Osteoblast (primary cell): ENCODE results near the gene TRIM33. TPM values are rescaled to one million over a fixed set of nuclear protein-coding genes. Genes with fewer than 3 reads are reported as not detected.
"Not testable (repeated sequence)": the region's sequence is repeated elsewhere in the genome, so short reads cannot be mapped to it uniquely, and the experiment has no call there.

Experiments
- DNase-seq: peaks from one replicate; pipeline ENCODE4 v3.0.0; 2011; ENCODE audit warnings: low spot score, mixed read lengths; ENCODE audit not compliant: insufficient read length; ENCODE audit errors: missing footprints
- H2AFZ ChIP-seq: 2 replicates; pipeline ENCODE4 v1.6.0; 2011; ENCODE audit warnings: mild to moderate bottlenecking, low read length
- H3K27ac ChIP-seq: 2 replicates; pipeline ENCODE4 v1.5.1; 2011; ENCODE audit warnings: mild to moderate bottlenecking, low read depth, low read length, moderate library complexity
- H3K27me3 ChIP-seq: 2 replicates; pipeline ENCODE4 v1.6.0; 2012; ENCODE audit warnings: mild to moderate bottlenecking, control low read depth, inconsistent platforms, low read length, moderate library complexity; ENCODE audit not compliant: insufficient read depth
- H3K36me3 ChIP-seq: 2 replicates; pipeline ENCODE4 v1.5.1; 2011; ENCODE audit warnings: mild to moderate bottlenecking, low read length, control low read depth, moderate library complexity; ENCODE audit not compliant: insufficient read depth
- H3K4me1 ChIP-seq: 2 replicates; pipeline ENCODE4 v1.5.1; 2011; ENCODE audit warnings: mild to moderate bottlenecking, low read length, control low read depth, moderate library complexity; ENCODE audit not compliant: insufficient read depth
- H3K4me2 ChIP-seq: 2 replicates; pipeline ENCODE4 v1.6.0; 2011; ENCODE audit warnings: mild to moderate bottlenecking, low read length; ENCODE audit not compliant: insufficient read depth
- H3K4me3 ChIP-seq: fragments of 200-600 bp; sonication (generic); 3 replicates; pipeline ENCODE4 v1.5.1; 2012; ENCODE audit warnings: mild to moderate bottlenecking, low read length, inconsistent platforms; ENCODE audit not compliant: insufficient read depth
- H3K79me2 ChIP-seq: 2 replicates; pipeline ENCODE4 v1.6.0; 2012; ENCODE audit warnings: mild to moderate bottlenecking, low read length, control low read depth, inconsistent platforms; ENCODE audit not compliant: insufficient read depth
- H3K9me3 ChIP-seq: 2 replicates; pipeline ENCODE4 v1.5.1; 2011; ENCODE audit warnings: low read depth, low read length, control low read depth
- H4K20me1 ChIP-seq: 2 replicates; pipeline ENCODE4 v1.6.0; 2012; ENCODE audit warnings: mild to moderate bottlenecking, low read length, control low read depth; ENCODE audit not compliant: insufficient read depth
- CTCF ChIP-seq: IDR thresholded peaks from 2 replicates; pipeline ENCODE4 v1.5.1; 2011; ENCODE audit warnings: mild to moderate bottlenecking, low read depth, low read length, moderate library complexity; ENCODE audit errors: extremely low read depth
- total RNA-seq: library from RNA; depleted of rRNA; stranded (reverse); fragments of >200 nt; gene quantifications from 2 replicates; pipeline ENCODE4 v1.2.3, GENCODE V29; 2012

The TRIM33 gene
- total RNA-seq, 1 donor: 43.1 TPM

GRCh38 chr1:114423455-114423854 lies 87.5 kb downstream of the TRIM33 start:
- no peak overlapping the region for H2AFZ ChIP-seq
- no peaks in the 10 kb centered on the region for H4K20me1 ChIP-seq
- no peak overlapping the region for H3K27ac ChIP-seq
- H3K4me2 ChIP-seq: no peak overlapping the region
- peaks cover 2% of the 10 kb centered on the region for H3K79me2 ChIP-seq
- TF ChIP-seq CTCF: no peak
- DNase-seq: no peak
- no peak overlapping the region for H3K4me3 ChIP-seq
- no peaks in the 10 kb centered on the region for H3K9me3 ChIP-seq
- H3K27me3 ChIP-seq: no peaks in the 10 kb centered on the region
- H3K36me3 ChIP-seq: peaks cover 61% of the 10 kb centered on the region
- H3K4me1 ChIP-seq: no peaks in the 10 kb centered on the region

- not testable (repeated sequence) for H3K79me2 ChIP-seq, H4K20me1 ChIP-seq, H3K27ac ChIP-seq, H2AFZ ChIP-seq, H3K4me1 ChIP-seq, DNase-seq, H3K27me3 ChIP-seq, H3K9me3 ChIP-seq, H3K4me2 ChIP-seq, H3K4me3 ChIP-seq
- H3K36me3 ChIP-seq: peaks cover 49% of the 10 kb centered on the region
Observed at GRCh38 chr1:114418948-114419347, 92.1 kb downstream of the TRIM33 start.

GRCh38 chr1:114397601-114398000 lies 113.4 kb downstream of the TRIM33 start:
- Histone ChIP-seq H3K36me3 (peaks cover 20% of the 10 kb centered on the region), H4K20me1 (no peaks in the 10 kb centered on the region), H2AFZ (no peak overlapping the region), H3K4me1 (no peaks in the 10 kb centered on the region), H3K27ac (no peak overlapping the region), H3K4me3 (no peak overlapping the region), H3K27me3 (no peaks in the 10 kb centered on the region), H3K4me2 (no peak overlapping the region), H3K79me2 (no peaks in the 10 kb centered on the region), H3K9me3 (no peaks in the 10 kb centered on the region)
- TF ChIP-seq CTCF: no peak
- DNase-seq: no peak

GRCh38 chr1:114395863-114396262 lies 115.1 kb downstream of the TRIM33 start:
- no peaks in the 10 kb centered on the region for H3K27me3 ChIP-seq
- no peak overlapping the region for H2AFZ ChIP-seq
- peaks cover 13% of the 10 kb centered on the region for H3K36me3 ChIP-seq
- H4K20me1 ChIP-seq: no peaks in the 10 kb centered on the region
- no peak for DNase-seq
- no peak for TF ChIP-seq CTCF
- no peak overlapping the region for H3K4me2 ChIP-seq
- H3K27ac ChIP-seq: no peak overlapping the region
- H3K79me2 ChIP-seq: no peaks in the 10 kb centered on the region
- no peaks in the 10 kb centered on the region for H3K9me3 ChIP-seq
- H3K4me1 ChIP-seq: no peaks in the 10 kb centered on the region
- no peak overlapping the region for H3K4me3 ChIP-seq
